HL-60 (cell line): Measurements from ENCODE around the gene CHD5.

Source experiments
- DNase-seq, 2 experiments: peaks; one replicate each; pipeline ENCODE4 v3.0.0-alpha.2; 2010 to 2020; ENCODE audit warnings: low read depth in 1 of 2, low spot score in 1 of 2
- H3K27ac ChIP-seq: fragments of 250-450 bp; sonication (Bioruptor Pico); replicated peaks from 2 replicates; pipeline ENCODE4 v1.5.1; 2020; ENCODE audit warnings: mild to moderate bottlenecking, moderate library complexity
- H3K27me3 ChIP-seq: fragments of 250-450 bp; sonication (Bioruptor Pico); 2 replicates; pipeline ENCODE4 v1.5.1; 2021; ENCODE audit warnings: mild to moderate bottlenecking, moderate library complexity; ENCODE audit not compliant: insufficient read depth, poor library complexity, severe bottlenecking
- H3K4me3 ChIP-seq: replicated peaks from 2 replicates; pipeline ENCODE4 v1.5.1; 2011; ENCODE audit warnings: mild to moderate bottlenecking, control low read depth, low read length; ENCODE audit not compliant: insufficient read depth
- CTCF ChIP-seq: IDR thresholded peaks from one replicate; pipeline ENCODE4 v1.5.1; 2011; ENCODE audit warnings: low read length, control low read depth, inconsistent platforms; ENCODE audit not compliant: insufficient read depth
- GABPA ChIP-seq: IDR thresholded peaks from 2 replicates; pipeline ENCODE4 v1.6.1; 2012; ENCODE audit warnings: low read depth
- POLR2AphosphoS5 ChIP-seq: IDR thresholded peaks from 2 replicates; pipeline ENCODE4 v1.6.1; 2012; ENCODE audit warnings: low read depth
- REST ChIP-seq: IDR thresholded peaks from 2 replicates; pipeline ENCODE4 v1.6.1; 2012; ENCODE audit warnings: low read depth; ENCODE audit not compliant: insufficient replicate concordance
- SPI1 ChIP-seq: IDR thresholded peaks from 2 replicates; pipeline ENCODE4 v1.6.1; 2012; ENCODE audit warnings: low read depth, mild to moderate bottlenecking, borderline replicate concordance

Gene CHD5

GRCh38 chr1:6202256-6202655, 22.1 kb upstream of the CHD5 start:
- no peak for DNase-seq
- Histone ChIP-seq H3K4me3 (no peak overlapping the region), H3K27me3 (peaks cover 18% of the 10 kb centered on the region), H3K27ac (no peak overlapping the region)
- no peak for TF ChIP-seq REST
- TF ChIP-seq SPI1: no peak

GRCh38 chr1:6200188-6200809, 20.2 kb upstream of the CHD5 start:
- Histone ChIP-seq H3K27me3 (no peaks in the 10 kb centered on the region), H3K27ac (peak overlapping the region; percentile 98), H3K4me3 (peak overlapping the region; percentile 36)
- DNase-seq: peak in 1 of 2 experiments; percentile 36
- TF ChIP-seq POLR2AphosphoS5 (no peak), REST (no peak), CTCF (no peak), SPI1 (peak; percentile 61; the same call in 1 of the 2 replicates), GABPA (no peak)

- peak; percentile 98 to 100 for DNase-seq
- Histone ChIP-seq H3K27ac (peak within 1 kb of the TSS; percentile 98), H3K27me3 (no peaks in the 10 kb centered on the region), H3K4me3 (peak within 1 kb of the TSS; percentile 90)
- no peak for TF ChIP-seq CTCF
- TF ChIP-seq REST: peak; percentile 77
- peak; percentile 62 for TF ChIP-seq SPI1
- peak; percentile 96 for TF ChIP-seq POLR2AphosphoS5
Observed at GRCh38 chr1:6199298-6200187, 19.4 kb upstream of the CHD5 start, which contains the start of gene RPL22. Gene RPL22, minus strand, starts transcription at chr1:6199595. Its CDS starts 22 bp downstream, at chr1:6199573.
